Activated naive CD8-positive, alpha-beta T cell (primary cell): Measurements from ENCODE around the gene CHN2.

ENCODE experiments used
- H3K27ac Mint-ChIP-seq: one replicate; pipeline ENCODE4 v1.8.0; 2021; ENCODE audit warnings: mixed read lengths
- H3K27me3 Mint-ChIP-seq: one replicate; pipeline ENCODE4 v1.8.0; 2021; ENCODE audit warnings: mixed read lengths
- H3K36me3 Mint-ChIP-seq: one replicate; pipeline ENCODE4 v1.8.0; 2021; ENCODE audit warnings: mixed read lengths
- H3K4me1 Mint-ChIP-seq: one replicate; pipeline ENCODE4 v1.8.0; 2021; ENCODE audit warnings: low read depth, mixed read lengths
- H3K4me3 Mint-ChIP-seq: one replicate; pipeline ENCODE4 v1.8.0; 2021; ENCODE audit warnings: mild to moderate bottlenecking, mixed read lengths
- H3K9me3 Mint-ChIP-seq: one replicate; pipeline ENCODE4 v1.8.0; 2021; ENCODE audit warnings: low read depth, mixed read lengths

CHN2 gene

GRCh38 chr7:29461996-29462395 is 267.4 kb downstream of the CHN2 start:
- no peak overlapping the region for H3K27ac Mint-ChIP-seq
- H3K4me1 Mint-ChIP-seq = no peaks in the 10 kb centered on the region
- H3K9me3 Mint-ChIP-seq = no peaks in the 10 kb centered on the region
- peaks cover 3% of the 10 kb centered on the region for H3K27me3 Mint-ChIP-seq
- H3K36me3 Mint-ChIP-seq = no peaks in the 10 kb centered on the region
- no peak overlapping the region for H3K4me3 Mint-ChIP-seq

GRCh38 chr7:29463504-29464158 is 269.1 kb downstream of the CHN2 start:
- H3K4me3 Mint-ChIP-seq = no peak overlapping the region
- H3K4me1 Mint-ChIP-seq = no peaks in the 10 kb centered on the region
- no peaks in the 10 kb centered on the region for H3K9me3 Mint-ChIP-seq
- H3K27ac Mint-ChIP-seq = no peak overlapping the region
- peaks cover 2% of the 10 kb centered on the region for H3K27me3 Mint-ChIP-seq
- no peaks in the 10 kb centered on the region for H3K36me3 Mint-ChIP-seq

DNA sequence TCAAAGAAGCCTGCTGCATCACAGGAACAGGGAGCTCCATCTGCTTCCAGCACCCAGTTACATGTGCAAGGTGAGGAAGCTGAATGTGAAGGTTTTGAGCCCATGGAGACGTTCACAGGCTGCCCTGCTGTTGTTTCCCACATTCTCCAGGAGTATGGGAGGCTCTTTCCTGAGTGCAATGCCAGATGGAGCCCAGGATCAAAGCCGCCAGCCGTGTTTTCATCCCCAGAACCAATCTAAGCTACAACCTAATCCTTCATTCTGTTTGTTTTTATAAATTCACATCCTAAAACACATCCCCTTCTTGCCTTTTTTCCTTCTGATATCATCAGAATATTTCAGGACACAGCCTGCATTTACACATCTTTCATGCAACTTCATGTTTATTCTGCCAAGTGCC is 270.2 kb downstream of the CHN2 start:
- Mint-ChIP-seq H3K4me3 (no peak overlapping the region), H3K36me3 (no peaks in the 10 kb centered on the region), H3K4me1 (no peaks in the 10 kb centered on the region), H3K9me3 (no peaks in the 10 kb centered on the region), H3K27ac (no peak overlapping the region), H3K27me3 (peaks cover 1% of the 10 kb centered on the region)

DNA sequence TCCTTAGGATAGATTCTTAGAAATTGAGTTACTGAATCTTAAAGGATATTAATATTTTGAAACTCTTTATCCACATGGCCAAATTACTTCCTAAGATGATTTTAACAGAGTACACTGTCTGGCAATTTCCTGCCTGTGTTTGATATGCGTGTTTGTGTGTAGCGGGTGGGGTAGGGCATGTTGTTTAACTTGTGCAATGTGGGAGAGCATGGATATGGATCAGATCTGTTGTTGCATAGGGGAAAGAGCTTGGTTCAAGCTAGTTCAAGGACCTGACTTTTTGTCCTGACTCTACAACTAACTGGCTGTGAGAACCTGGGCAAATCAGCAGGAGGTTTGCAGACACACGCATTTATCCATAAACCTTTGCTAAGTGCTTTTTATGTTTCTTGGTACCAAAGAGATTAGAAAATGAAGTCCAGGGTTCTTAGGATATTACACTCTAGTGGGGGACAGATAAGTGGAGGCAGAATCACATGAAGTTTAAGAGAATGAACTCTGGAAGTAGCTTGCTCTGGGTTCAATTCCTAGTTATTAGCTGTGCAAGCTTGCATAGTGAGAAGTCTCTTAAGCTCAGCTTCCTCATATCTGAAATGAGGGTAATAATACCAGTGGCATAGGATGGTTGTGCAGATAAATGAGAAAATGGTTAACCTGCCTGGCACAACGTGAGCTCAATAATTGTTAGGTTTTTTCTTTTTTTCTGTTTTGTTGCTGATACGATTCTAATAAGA is 272.8 kb downstream of the CHN2 start:
- H3K4me3 Mint-ChIP-seq = no peak overlapping the region
- H3K27ac Mint-ChIP-seq = no peak overlapping the region
- no peaks in the 10 kb centered on the region for H3K27me3 Mint-ChIP-seq
- no peaks in the 10 kb centered on the region for H3K36me3 Mint-ChIP-seq
- H3K4me1 Mint-ChIP-seq = no peaks in the 10 kb centered on the region
- H3K9me3 Mint-ChIP-seq = no peaks in the 10 kb centered on the region

DNA sequence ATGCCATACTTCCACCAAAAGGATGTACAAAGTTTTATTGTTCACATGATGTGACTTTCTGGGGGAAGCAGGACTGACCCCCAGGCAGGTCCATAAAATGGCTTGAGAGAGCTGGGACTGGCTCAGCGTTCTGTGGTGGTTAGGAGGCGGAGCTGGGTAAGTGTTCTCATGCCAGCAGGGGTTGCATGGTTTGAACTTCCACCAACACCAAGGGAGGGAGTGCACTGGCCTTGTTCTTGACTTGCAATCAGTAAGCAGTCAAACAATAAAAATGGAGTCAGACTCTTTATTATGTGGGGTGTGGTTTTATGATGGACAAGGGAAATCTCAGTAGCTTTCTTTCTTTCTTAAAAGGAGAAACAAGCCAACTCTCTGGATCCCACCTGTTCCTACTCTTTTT is 273.6 kb downstream of the CHN2 start:
- Mint-ChIP-seq H3K27me3 (no peaks in the 10 kb centered on the region), H3K36me3 (no peaks in the 10 kb centered on the region), H3K9me3 (no peaks in the 10 kb centered on the region), H3K4me3 (no peak overlapping the region), H3K27ac (no peak overlapping the region), H3K4me1 (no peaks in the 10 kb centered on the region)

DNA sequence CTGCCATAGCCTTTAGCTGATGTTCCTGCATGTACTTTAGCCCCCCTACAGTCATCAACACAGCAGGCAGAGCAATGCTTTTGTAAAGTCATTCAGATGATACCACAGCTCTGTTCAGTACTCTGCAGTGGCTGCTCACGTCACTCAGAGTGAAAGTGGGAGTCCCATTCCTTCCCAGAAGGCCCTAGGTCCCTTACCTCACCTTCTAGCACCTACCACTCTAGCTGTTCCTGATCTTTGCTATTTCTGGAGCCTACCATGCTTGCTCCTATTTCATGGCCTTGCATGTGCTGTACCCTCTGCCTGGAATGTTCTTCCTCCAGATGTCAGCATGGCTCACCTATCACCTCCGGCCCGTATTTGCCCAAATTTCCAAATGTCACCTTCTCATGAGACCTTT is 274.7 kb downstream of the CHN2 start:
- no peaks in the 10 kb centered on the region for H3K4me1 Mint-ChIP-seq
- no peaks in the 10 kb centered on the region for H3K27me3 Mint-ChIP-seq
- H3K36me3 Mint-ChIP-seq = no peaks in the 10 kb centered on the region
- H3K9me3 Mint-ChIP-seq = no peaks in the 10 kb centered on the region
- H3K4me3 Mint-ChIP-seq = no peak overlapping the region
- H3K27ac Mint-ChIP-seq = no peak overlapping the region

- Mint-ChIP-seq H3K9me3 (no peaks in the 10 kb centered on the region), H3K4me1 (no peaks in the 10 kb centered on the region), H3K36me3 (no peaks in the 10 kb centered on the region), H3K4me3 (no peak overlapping the region), H3K27ac (no peak overlapping the region), H3K27me3 (no peaks in the 10 kb centered on the region)
Measured at GRCh38 chr7:29469976-29470557, 275.5 kb downstream of the CHN2 start.

GRCh38 chr7:29471444-29472138 is 277.0 kb downstream of the CHN2 start:
- no peaks in the 10 kb centered on the region for H3K4me1 Mint-ChIP-seq
- no peak overlapping the region for H3K4me3 Mint-ChIP-seq
- no peak overlapping the region for H3K27ac Mint-ChIP-seq
- no peaks in the 10 kb centered on the region for H3K27me3 Mint-ChIP-seq
- no peaks in the 10 kb centered on the region for H3K9me3 Mint-ChIP-seq
- no peaks in the 10 kb centered on the region for H3K36me3 Mint-ChIP-seq

GRCh38 chr7:29476916-29477315 is 282.3 kb downstream of the CHN2 start:
- no peak overlapping the region for H3K4me3 Mint-ChIP-seq
- no peaks in the 10 kb centered on the region for H3K36me3 Mint-ChIP-seq
- H3K4me1 Mint-ChIP-seq = no peaks in the 10 kb centered on the region
- no peaks in the 10 kb centered on the region for H3K27me3 Mint-ChIP-seq
- no peak overlapping the region for H3K27ac Mint-ChIP-seq
- no peaks in the 10 kb centered on the region for H3K9me3 Mint-ChIP-seq

DNA sequence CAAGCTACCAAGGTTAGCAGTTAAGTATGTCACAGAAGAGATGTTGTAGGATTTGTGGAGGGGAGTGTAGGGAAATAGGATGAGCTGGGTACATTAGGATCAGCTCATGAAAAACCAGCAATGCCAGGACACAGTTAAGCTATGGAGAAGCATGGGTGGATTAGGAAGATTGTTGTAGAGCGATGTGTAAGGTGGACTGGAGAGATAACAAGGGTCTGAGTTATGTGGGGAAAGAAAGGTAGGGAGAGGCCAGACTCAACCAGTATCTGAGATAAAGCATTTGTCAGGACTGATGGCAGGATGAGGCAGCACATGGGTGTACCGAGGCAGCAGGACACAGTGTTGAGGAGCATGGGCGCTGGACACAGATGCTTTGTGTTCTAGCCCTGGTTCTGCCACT is 283.7 kb downstream of the CHN2 start:
- H3K27me3 Mint-ChIP-seq = no peaks in the 10 kb centered on the region
- no peak overlapping the region for H3K4me3 Mint-ChIP-seq
- H3K27ac Mint-ChIP-seq = no peak overlapping the region
- no peaks in the 10 kb centered on the region for H3K36me3 Mint-ChIP-seq
- H3K4me1 Mint-ChIP-seq = no peaks in the 10 kb centered on the region
- no peaks in the 10 kb centered on the region for H3K9me3 Mint-ChIP-seq

GRCh38 chr7:29478687-29479240 is 284.2 kb downstream of the CHN2 start:
- Mint-ChIP-seq H3K4me3 (no peak overlapping the region), H3K27ac (no peak overlapping the region), H3K27me3 (no peaks in the 10 kb centered on the region), H3K36me3 (no peaks in the 10 kb centered on the region), H3K9me3 (no peaks in the 10 kb centered on the region), H3K4me1 (no peaks in the 10 kb centered on the region)

GRCh38 chr7:29479301-29480200 is 285.0 kb downstream of the CHN2 start:
- Mint-ChIP-seq H3K4me3 (no peak overlapping the region), H3K4me1 (no peaks in the 10 kb centered on the region), H3K36me3 (no peaks in the 10 kb centered on the region), H3K27me3 (no peaks in the 10 kb centered on the region), H3K9me3 (no peaks in the 10 kb centered on the region), H3K27ac (no peak overlapping the region)

DNA sequence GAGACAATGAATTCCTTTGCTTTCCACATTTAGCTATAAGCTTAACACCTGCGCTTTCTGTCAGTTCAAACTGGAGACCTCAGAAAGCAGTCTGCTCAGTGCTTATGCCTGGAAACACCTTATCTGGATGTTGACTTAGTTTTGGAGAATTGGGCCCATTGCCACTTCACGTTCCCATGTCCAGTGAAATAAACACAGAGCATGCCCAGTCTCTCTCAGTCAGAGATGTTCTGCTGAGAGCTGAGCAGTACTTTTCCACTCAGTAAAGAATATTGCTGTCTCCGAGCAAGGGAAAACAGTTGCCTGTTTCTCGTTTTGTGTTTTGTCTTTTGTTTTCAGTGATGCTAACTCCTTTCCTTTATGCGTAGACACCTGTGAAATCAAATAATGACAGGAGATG is 285.9 kb downstream of the CHN2 start:
- Mint-ChIP-seq H3K4me1 (no peaks in the 10 kb centered on the region), H3K4me3 (no peak overlapping the region), H3K27me3 (no peaks in the 10 kb centered on the region), H3K27ac (no peak overlapping the region), H3K36me3 (no peaks in the 10 kb centered on the region), H3K9me3 (no peaks in the 10 kb centered on the region)

DNA sequence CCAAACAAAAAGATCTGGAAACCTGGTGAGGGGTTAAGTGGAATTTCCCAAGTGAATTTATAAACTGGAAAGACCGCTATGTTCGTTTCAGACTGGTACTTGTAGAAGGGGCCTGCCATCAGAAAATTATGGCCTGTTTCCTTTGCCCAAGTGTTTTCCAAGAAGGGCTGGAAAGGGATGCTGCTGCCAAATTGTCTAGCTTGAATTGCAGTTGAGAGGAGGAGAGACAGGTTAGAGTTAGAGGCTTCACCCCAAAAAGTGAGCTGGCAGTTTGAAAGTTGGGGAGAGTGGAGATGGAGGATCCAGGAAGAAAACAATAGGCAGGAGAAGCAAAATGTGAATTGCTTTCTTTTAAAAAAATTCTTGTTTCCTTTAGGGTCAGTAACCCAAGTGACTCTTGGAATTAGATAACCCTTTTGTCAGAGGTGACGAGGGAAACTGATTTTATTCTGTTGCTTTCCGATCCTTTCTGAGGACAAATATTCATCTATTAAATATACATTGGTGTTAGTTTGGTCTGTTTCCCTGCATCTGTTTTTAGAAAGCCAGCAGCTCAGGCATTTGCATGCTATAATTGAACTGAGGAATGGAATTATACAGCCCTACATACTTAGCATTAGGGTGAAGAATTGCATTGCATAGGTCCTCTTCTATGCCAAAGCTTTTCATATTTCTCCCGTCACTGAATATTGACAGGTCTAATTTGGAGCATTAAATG is 286.5 kb downstream of the CHN2 start:
- Mint-ChIP-seq H3K4me3 (no peak overlapping the region), H3K9me3 (no peaks in the 10 kb centered on the region), H3K4me1 (no peaks in the 10 kb centered on the region), H3K27me3 (no peaks in the 10 kb centered on the region), H3K36me3 (no peaks in the 10 kb centered on the region), H3K27ac (no peak overlapping the region)
